Measurements from ENCODE around the gene PITPNM1. TPM values are rescaled to one million over a fixed set of nuclear protein-coding genes. Genes with fewer than 3 reads are reported as not detected.
"Not testable (repeated sequence)": the region's sequence is repeated elsewhere in the genome, so short reads cannot be mapped to it uniquely, and the experiment has no call there.

PITPNM1 gene
- total RNA-seq (2014; rRNA removed; shearing (Covaris generic)), result 7.9 and 9.7 TPM in 2 replicates

DNA sequence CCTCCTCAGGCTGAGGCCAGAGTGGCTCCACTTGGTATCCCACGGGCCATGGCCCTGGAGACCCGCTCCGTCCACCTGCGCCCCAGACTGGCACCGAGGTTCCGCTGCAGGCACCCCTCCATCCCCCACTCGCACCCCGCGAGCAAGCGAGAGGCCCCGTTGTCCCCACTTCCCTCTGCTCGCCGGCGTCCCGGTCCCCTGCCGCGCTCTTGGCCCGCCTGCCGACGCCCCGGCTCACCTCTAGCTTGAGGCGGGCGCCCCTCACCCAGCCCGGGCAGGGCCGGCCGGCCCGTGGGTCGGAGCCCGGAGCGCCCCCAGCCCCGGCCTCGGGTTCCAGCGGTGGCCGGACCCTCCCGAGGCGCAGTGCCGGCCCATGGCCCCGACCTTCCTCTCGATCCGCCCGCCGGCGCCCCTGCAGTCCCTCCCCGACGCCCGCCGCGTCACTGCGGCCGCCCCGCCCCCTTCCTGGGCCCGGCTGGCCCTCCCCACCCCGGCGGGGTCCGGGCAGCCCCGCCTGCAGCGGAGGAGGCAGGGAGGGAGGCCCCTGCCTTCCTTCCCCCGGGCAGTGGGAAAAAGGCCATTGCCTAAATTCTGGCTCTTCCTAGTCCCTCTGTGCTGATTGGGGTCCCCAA lies at the start of gene PITPNM1:
Gene PITPNM1, minus strand, starts transcription at position 414 of the 632 bp plus-strand sequence. CDS start 1,183 bp downstream, outside the sequence.
- H3K9me3 ChIP-seq (replicated peaks), result no peaks in the 10 kb centered on the region
- DNase-seq, result peak; percentile 37 to 54
- no peaks in the 10 kb centered on the region for H3K27me3 ChIP-seq
- peak within 1 kb of the TSS; percentile 62 for H3K4me3 ChIP-seq
- no peaks in the 10 kb centered on the region for H3K36me3 ChIP-seq
- no peak within 1 kb of the TSS for H3K27ac ChIP-seq
- H3K4me1 ChIP-seq, result no peaks in the 10 kb centered on the region

DNA sequence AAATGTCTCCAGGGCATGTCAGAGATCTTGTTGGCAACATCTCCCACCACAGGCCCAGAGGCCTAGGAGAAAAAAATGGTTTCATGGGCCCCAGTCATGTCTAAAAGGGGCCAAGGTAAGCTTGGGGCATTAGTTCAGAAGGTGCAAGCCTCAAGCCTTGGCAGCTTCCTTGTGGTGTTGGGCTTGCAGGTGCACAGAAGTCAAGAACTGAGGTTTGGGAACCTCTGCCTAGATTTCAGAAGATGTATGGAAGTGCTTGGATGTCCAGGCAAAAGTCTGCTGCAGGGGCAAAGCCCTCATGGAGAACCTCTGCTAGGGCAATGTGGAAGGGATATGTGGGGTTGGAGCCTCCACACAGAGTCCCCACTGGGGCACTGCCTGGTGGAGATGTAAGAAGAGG lies 46.5 kb upstream of the PITPNM1 start:
- H3K36me3 ChIP-seq; DNase-seq; H3K27me3 ChIP-seq; H3K4me1 ChIP-seq; H3K4me3 ChIP-seq; H3K9me3 ChIP-seq (replicated peaks); H3K27ac ChIP-seq: not testable (repeated sequence)

DNA sequence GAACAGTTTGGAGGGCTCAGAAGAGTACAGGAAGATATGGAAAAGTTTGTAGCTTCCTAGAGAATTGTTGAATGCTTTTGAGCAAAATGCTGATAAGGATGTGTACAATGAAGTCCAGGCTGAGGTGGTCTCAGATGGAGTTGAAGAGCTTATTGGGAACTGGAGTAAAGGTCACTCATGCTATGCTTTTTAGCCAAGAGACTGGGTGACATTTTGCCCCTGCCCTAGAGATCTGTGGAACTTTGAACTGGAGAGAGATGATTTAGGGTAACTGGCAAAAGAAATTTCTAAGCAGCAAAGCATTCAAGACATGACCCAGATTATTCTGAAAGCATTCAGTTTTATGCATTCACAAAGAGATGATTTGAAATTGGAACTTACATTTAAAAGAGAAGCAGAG lies 46.0 kb upstream of the PITPNM1 start:
- H3K36me3 ChIP-seq, result no peaks in the 10 kb centered on the region
- no peaks in the 10 kb centered on the region for H3K4me1 ChIP-seq
- DNase-seq, result no peak
- no peaks in the 10 kb centered on the region for H3K27me3 ChIP-seq
- H3K27ac ChIP-seq, result no peak overlapping the region
- H3K9me3 ChIP-seq (replicated peaks), result no peaks in the 10 kb centered on the region
- H3K4me3 ChIP-seq, result no peak overlapping the region

DNA sequence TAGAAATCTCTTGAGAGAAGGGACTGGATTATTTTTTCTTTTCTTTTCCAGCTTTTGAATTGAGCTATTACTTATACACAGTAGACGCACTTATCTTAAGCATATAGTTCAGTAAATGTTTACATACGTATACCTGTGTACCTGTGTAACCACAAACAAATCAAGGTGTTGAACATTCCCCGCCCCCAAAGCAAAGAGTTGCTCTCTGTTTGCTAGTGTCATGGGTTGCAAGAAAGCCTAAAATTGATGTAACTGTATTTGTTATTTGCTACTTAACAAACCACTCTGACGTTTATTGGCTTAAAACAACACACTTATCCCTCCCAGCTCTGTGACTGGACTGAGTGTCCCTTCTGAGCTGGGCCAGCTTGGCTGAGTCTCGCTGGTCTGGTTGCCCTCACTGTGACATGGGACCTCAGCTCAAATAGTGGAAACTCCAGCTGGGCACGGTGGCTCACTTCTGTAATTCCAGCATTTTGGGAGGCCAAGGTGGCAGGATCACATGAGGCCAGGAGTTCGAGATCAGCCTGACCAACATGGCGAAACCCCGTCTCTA lies 43.5 kb upstream of the PITPNM1 start:
- no peak overlapping the region for H3K4me3 ChIP-seq
- H3K27ac ChIP-seq, result no peak overlapping the region
- no peaks in the 10 kb centered on the region for H3K27me3 ChIP-seq
- H3K9me3 ChIP-seq (replicated peaks), result no peaks in the 10 kb centered on the region
- no peaks in the 10 kb centered on the region for H3K4me1 ChIP-seq
- no peak for DNase-seq
- no peaks in the 10 kb centered on the region for H3K36me3 ChIP-seq

DNA sequence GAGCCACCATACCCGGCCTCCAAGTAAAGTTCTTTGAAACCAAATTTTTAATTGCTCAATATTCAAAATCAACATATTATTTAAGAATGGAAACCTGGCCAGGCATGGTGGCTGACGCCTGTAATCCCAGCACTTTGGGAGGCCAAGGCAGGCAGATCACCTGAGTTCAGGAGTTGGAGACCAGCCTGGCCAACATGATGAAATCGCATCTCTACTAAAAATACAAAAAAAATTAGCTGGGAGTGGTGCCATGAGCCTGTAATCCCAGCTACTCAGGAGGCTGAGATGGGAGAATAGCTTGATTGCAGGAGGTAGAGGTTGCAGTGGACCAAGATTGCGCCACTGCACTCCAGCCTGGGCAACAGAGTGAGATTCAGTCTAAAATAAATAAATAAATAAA lies 42.9 kb upstream of the PITPNM1 start:
- H3K4me1 ChIP-seq; DNase-seq; H3K27me3 ChIP-seq; H3K36me3 ChIP-seq; H3K4me3 ChIP-seq; H3K27ac ChIP-seq; H3K9me3 ChIP-seq (replicated peaks): not testable (repeated sequence)

DNA sequence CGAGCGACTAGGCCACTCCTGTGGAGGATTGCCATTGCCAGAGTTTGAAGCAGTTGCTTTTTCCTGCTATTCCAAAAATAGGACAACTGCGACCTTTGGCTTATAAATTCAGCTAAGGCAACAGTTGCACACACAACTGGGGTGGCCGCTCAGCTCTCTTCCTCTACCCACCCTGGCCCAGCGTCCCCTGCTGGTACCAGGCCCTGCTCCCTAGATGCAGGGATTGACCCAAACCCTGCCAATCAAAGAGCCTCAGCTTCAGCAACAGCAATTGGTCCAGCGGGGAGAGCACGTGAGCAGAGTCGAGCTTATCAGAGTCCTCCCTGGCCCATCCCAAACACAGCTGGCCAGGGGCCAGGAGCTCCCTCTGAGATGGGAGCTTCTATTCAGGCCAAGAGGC lies 40.1 kb upstream of the PITPNM1 start:
- Histone ChIP-seq H3K4me3 (no peak overlapping the region), H3K27ac (no peak overlapping the region), H3K36me3 (no peaks in the 10 kb centered on the region), H3K4me1 (no peaks in the 10 kb centered on the region), H3K27me3 (no peaks in the 10 kb centered on the region), H3K9me3 (replicated peaks) (no peaks in the 10 kb centered on the region)
- peak in 1 of 2 experiments; percentile 28 for DNase-seq

DNA sequence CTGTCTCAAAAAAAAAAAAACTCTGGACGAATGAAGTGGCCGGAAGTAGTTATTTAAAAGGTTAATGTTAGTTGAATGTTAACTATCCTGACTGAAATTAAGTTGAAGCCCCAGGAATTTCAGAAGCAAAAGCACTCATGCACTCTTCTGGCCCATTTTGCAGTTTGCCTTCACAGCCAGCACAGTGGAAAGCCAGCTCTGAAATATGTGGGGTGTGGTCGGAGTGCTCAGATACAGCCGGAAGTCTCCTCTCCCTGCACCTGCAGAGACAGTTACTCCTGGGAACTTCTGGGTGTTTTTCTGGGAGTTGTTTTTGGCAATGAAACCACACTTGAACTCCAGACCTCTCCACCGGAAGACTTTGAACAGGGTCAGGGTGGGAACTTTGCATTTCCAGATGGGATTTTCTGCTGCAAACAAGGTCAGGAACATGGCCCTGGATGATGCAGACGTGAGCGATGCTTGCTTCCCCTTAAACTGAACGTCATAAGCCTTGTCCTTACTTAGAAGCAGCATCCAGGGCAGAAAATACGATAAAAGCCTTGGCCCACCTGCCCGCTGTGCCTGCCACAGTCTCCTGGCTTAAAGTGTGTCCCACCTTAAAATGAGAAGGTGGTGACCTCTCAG lies 39.6 kb upstream of the PITPNM1 start:
- DNase-seq, result no peak
- H3K27ac ChIP-seq, result no peak overlapping the region
- no peaks in the 10 kb centered on the region for H3K9me3 ChIP-seq (replicated peaks)
- no peaks in the 10 kb centered on the region for H3K27me3 ChIP-seq
- no peak overlapping the region for H3K4me3 ChIP-seq
- H3K4me1 ChIP-seq, result no peaks in the 10 kb centered on the region
- no peaks in the 10 kb centered on the region for H3K36me3 ChIP-seq

DNA sequence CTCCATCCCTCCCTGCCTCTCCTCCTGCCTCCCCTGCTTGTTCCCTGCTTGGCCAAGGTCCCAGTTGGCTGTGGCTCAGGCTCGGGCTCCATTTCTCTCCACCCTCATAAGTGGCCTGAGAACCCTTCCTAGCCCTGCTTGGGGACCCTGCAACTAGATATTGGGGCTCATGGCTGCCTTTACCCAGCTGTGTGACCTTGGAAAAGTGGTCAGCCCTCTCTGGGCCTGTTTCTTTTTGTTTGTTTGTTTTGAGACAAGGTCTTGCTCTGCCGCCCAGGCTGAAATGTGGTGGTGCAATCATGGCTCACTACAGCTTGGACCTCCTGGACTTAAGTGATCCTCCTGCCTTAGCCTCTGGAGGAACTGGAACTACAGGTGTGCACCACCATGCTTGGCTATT lies 38.4 kb upstream of the PITPNM1 start:
- no peaks in the 10 kb centered on the region for H3K9me3 ChIP-seq (replicated peaks)
- H3K27ac ChIP-seq, result no peak overlapping the region
- H3K4me1 ChIP-seq, result no peaks in the 10 kb centered on the region
- no peaks in the 10 kb centered on the region for H3K36me3 ChIP-seq
- H3K27me3 ChIP-seq, result no peaks in the 10 kb centered on the region
- no peak overlapping the region for H3K4me3 ChIP-seq
- no peak for DNase-seq

DNA sequence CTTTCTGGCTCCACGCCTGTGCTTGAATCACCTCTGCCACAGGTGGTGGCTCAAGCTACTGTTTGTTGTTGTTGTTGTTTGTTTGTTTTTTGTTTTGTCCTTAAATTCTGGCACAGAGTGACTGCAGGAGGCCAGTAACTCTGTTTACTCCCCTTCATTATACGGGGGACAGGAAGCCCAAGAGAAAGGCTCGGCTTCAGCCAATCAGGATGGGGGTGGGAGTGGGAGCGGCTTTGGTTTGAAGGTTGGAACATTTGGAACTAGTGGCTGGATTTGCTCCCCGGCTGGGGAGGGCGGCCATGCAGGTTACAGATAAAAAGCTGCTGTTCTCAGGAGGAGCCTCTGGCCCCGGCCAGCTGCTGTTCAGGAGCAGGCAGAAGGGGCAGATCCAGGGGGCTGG lies 37.8 kb upstream of the PITPNM1 start:
- Histone ChIP-seq H3K27me3 (no peaks in the 10 kb centered on the region), H3K4me3 (no peak overlapping the region), H3K36me3 (no peaks in the 10 kb centered on the region), H3K9me3 (replicated peaks) (no peaks in the 10 kb centered on the region), H3K27ac (no peak overlapping the region), H3K4me1 (no peaks in the 10 kb centered on the region)
- no peak for DNase-seq

DNA sequence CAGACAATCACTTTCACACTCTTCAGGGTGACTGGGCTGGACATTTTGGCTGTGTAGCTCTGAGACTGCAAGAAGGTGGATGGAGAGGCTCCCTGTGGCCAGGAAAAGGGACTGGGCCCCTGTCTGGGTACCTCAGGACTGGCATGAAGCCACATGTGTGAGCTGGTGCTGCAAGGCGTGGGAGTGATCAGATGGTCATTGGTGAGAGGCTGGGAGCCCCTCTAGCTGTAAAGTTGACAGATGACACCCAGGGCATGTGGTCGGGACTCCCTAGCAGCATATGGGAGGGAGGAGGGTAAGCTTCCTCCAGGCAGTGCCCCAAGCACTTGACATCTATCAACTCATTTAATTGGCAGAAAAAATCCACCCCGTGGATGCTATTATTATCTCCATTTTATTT lies 37.0 kb upstream of the PITPNM1 start:
- no peaks in the 10 kb centered on the region for H3K9me3 ChIP-seq (replicated peaks)
- DNase-seq, result peak in 1 of 2 experiments; percentile 5
- H3K27me3 ChIP-seq, result no peaks in the 10 kb centered on the region
- no peaks in the 10 kb centered on the region for H3K36me3 ChIP-seq
- no peaks in the 10 kb centered on the region for H3K4me1 ChIP-seq
- H3K27ac ChIP-seq, result no peak overlapping the region
- no peak overlapping the region for H3K4me3 ChIP-seq

DNA sequence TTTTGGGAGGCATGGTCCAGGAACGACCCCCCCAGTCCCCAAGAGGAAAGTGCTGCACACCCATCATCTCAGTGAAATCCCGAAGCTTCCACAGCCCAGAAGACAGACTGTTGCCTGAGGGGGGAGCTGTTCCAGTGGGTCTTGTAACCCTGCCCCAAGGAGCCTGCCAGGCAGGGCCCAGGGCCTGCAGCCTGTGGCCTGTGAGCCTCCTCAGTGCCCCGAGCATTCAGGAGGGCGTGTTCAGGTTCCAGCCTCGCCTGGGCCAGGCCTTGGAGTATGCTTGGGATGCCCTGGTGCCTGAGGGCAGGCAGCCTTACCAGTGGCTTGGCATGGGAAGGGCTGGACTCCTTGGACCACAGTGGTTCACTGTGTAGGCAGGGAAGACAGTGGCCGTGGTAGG lies 36.0 kb upstream of the PITPNM1 start:
- Histone ChIP-seq H3K36me3 (no peaks in the 10 kb centered on the region), H3K9me3 (replicated peaks) (no peaks in the 10 kb centered on the region), H3K27me3 (no peaks in the 10 kb centered on the region), H3K4me3 (no peak overlapping the region), H3K4me1 (no peaks in the 10 kb centered on the region), H3K27ac (no peak overlapping the region)
- DNase-seq, result no peak

DNA sequence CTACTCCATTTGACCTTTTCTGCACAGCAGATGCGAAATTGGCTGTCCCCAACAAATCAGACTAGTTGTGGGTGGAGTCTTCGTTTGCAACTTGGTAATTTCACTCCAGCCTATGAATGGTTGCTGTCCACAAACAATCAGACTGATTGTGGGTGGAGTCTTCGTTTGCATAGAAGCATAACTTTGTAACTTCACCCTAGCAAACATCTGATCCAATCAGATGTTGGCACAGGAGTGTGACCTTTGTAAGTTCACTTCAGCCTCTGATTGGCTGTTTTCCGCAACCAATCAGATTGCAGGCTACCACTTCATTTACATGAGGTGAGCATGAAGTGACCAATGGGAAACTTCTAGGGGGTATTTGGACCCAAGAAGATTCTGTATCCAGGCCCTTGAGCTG lies 34.4 kb upstream of the PITPNM1 start:
- peak in 1 of 2 experiments; percentile 15 for DNase-seq
- H3K4me3 ChIP-seq, result no peak overlapping the region
- peaks cover under 1% of the 10 kb centered on the region for H3K9me3 ChIP-seq (replicated peaks)
- no peak overlapping the region for H3K27ac ChIP-seq
- H3K27me3 ChIP-seq, result no peaks in the 10 kb centered on the region
- no peaks in the 10 kb centered on the region for H3K36me3 ChIP-seq
- no peaks in the 10 kb centered on the region for H3K4me1 ChIP-seq

DNA sequence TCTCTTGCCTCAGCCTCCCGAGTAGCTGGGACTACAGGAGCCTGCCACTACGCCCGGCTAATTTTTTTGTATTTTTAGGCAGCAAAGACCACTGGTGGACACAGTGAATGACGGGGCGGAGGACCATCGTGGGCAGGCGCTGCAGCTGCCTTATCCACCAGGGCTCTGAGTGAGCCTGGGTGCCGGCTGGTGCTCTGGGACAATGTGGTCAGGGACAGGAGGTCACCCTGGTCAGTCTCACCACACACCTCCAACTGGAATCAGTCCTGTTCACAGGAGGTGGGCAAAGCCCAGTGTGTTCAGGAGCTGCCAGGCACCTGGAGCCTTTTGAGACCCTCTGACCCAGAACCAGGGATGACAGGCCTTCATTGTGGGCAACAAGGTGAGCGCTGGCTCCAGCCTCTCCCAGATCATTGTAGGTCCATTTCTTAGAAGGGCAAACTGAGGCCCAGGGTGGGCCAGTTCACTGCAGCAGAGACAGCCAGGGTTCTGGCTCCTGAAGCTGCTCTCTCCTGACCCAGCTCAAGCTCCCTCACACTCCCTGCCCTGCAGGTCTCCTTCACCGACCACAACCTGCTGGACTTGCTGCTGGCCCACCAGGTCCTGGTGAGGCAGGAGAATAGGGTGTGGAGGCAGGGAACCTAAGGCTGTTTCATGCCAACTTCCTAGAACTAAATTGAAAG lies 33.8 kb upstream of the PITPNM1 start:
- Histone ChIP-seq H3K27ac (no peak overlapping the region), H3K9me3 (replicated peaks) (peaks cover 6% of the 10 kb centered on the region)
- DNase-seq, result no peak

DNA sequence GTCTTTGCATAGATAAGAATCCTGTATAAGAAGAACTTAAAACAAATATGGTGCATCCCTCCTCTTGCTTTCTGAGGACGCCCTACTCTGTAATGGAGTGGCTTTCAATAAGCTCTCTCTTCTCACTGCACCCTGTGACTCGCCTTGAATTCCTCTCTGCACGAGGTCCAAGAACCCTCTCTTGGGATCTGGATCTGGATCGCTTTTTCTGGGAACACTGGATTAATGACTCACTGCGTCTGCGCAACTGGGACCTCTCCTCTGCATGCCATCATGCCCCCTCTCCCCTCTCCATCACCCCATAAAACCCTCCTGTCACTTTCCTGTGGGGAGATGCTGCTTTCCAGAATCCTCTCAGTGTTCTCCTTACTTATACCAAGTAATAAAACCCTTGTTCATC lies 33.1 kb upstream of the PITPNM1 start:
- no peak for DNase-seq
- no peaks in the 10 kb centered on the region for H3K4me1 ChIP-seq
- H3K27ac ChIP-seq, result no peak overlapping the region
- no peaks in the 10 kb centered on the region for H3K36me3 ChIP-seq
- no peak overlapping the region for H3K4me3 ChIP-seq
- H3K9me3 ChIP-seq (replicated peaks), result peaks cover 9% of the 10 kb centered on the region
- H3K27me3 ChIP-seq, result no peaks in the 10 kb centered on the region

More for the DNA sequence above, 33.8 kb upstream of the PITPNM1 start:
- no peak overlapping the region for H3K4me3 ChIP-seq
- no peaks in the 10 kb centered on the region for H3K27me3 ChIP-seq
- no peaks in the 10 kb centered on the region for H3K36me3 ChIP-seq
- H3K4me1 ChIP-seq, result no peaks in the 10 kb centered on the region

DNA sequence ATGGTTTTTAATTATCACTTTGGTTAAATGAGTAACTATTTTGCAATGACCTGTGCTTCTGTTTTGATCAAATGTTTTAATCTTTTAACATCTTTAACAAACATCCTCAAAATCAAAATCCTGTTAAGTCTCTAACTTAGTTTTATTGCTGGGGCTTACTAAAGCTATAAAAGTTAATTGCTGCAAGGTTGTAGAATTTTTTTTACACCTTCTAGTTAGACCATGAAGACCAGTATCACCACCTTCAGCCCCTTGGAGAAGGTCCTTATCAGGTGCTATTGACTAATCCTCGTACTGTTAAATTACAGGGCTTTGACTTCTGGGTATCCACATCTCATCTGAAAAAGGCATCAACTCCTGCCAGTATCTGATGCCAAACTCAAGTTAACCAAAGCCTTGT lies 30.4 kb upstream of the PITPNM1 start:
- no peaks in the 10 kb centered on the region for H3K4me1 ChIP-seq
- no peak for DNase-seq
- H3K36me3 ChIP-seq, result no peaks in the 10 kb centered on the region
- H3K27ac ChIP-seq, result no peak overlapping the region
- no peak overlapping the region for H3K4me3 ChIP-seq
- peaks cover 9% of the 10 kb centered on the region for H3K9me3 ChIP-seq (replicated peaks)
- no peaks in the 10 kb centered on the region for H3K27me3 ChIP-seq
